ENCODE data around the gene COPS8.

COPS8 gene

DNA sequence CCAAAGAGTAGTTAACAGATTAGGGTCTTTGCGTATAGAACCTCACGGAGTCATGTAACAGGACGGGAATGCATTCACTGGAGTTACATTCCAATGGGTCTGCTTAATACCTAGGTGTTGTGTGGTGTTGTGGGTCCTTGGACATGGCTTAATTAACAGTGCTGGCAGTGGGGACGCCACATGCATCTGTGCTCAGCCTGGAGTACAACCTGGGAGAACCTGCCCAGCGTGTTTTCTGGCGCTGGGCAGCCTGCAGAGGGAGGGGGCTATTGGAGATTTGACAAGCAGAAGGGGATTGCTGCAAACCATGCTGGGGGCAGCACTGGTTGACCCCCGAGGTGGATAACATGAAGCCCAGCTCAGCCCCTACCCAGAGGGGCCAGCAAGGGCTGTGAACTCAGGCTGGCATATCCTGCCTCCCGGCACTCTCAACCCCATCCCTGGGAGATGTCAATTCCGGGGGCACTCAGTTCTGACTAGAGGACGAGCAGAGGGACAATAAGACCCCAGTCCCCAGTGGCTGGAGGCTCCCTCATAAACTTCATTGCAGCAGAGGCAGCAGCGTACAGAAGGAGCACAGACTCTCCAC lies 29.3 kb upstream of the COPS8 start:
- Mint-ChIP-seq H3K4me1 (peaks cover 21% of the 10 kb centered on the region), H3K27me3 (ENCODE audit: low read depth) (peaks cover 18% of the 10 kb centered on the region), H3K27ac (no peak overlapping the region), H3K36me3 (ENCODE audit: low read depth) (no peaks in the 10 kb centered on the region), H3K9me3 (no peaks in the 10 kb centered on the region), H3K4me3 (no peak overlapping the region)
- no peak for TF ChIP-seq CTCF (IDR thresholded peaks at IDR 0.05; ENCODE audit: unreplicated experiment in 3 of 3)

- TF ChIP-seq CTCF (IDR thresholded peaks at IDR 0.05; ENCODE audit: unreplicated experiment in 3 of 3), result no peak
- peaks cover 20% of the 10 kb centered on the region for H3K27me3 Mint-ChIP-seq (ENCODE audit: low read depth)
- no peak overlapping the region for H3K4me3 Mint-ChIP-seq
- H3K4me1 Mint-ChIP-seq, result peaks cover 21% of the 10 kb centered on the region
- no peaks in the 10 kb centered on the region for H3K9me3 Mint-ChIP-seq
- no peaks in the 10 kb centered on the region for H3K36me3 Mint-ChIP-seq (ENCODE audit: low read depth)
- no peak overlapping the region for H3K27ac Mint-ChIP-seq
Observed at GRCh38 chr2:237057107-237057506, 28.6 kb upstream of the COPS8 start.

DNA sequence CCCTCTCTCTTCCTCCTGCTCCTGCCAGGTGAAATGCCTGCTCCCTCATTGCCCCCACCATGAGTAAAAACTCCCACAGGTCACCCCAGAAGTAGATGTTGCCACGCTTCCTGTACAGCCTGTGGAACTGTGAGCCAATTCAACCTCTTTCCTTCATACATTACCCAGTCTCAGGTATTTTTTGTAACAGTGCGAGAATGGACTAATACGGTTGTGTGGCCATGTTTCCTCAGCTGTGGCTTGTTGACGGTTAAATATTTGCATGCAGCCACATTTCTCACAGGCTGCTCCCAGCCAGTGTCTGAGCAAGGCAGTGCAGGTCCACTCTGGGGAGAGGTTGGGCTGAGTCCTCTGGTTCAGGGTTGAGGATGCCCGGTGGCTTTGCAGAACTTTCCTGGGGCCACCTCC lies 27.8 kb upstream of the COPS8 start:
- no peak overlapping the region for H3K27ac Mint-ChIP-seq
- no peak overlapping the region for H3K4me3 Mint-ChIP-seq
- H3K4me1 Mint-ChIP-seq, result peaks cover 21% of the 10 kb centered on the region
- H3K9me3 Mint-ChIP-seq, result no peaks in the 10 kb centered on the region
- no peak for TF ChIP-seq CTCF (IDR thresholded peaks at IDR 0.05; ENCODE audit: unreplicated experiment in 3 of 3)
- H3K36me3 Mint-ChIP-seq (ENCODE audit: low read depth), result no peaks in the 10 kb centered on the region
- peaks cover 20% of the 10 kb centered on the region for H3K27me3 Mint-ChIP-seq (ENCODE audit: low read depth)

DNA sequence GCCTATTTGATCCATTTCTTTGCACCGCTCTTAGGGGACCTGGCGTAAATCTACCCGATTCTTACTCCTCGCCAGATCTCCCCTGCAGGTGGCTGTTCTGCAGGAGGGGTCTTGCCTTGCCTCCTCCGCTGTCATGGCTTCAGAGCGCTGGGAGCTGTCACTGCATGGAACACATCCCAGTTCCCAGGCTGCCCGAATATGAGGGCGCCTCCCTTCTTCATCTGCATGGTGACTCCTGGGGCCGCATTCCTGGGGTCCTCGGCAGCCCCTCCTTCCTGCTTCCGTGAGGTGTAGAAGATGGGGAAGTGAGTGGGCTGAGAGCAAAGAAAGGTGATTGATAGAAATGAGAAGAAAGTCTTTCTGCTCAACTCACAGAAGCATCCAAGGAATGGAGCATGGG lies 27.3 kb upstream of the COPS8 start:
- peaks cover 27% of the 10 kb centered on the region for H3K4me1 Mint-ChIP-seq
- H3K9me3 Mint-ChIP-seq, result no peaks in the 10 kb centered on the region
- peaks cover 20% of the 10 kb centered on the region for H3K27me3 Mint-ChIP-seq (ENCODE audit: low read depth)
- H3K4me3 Mint-ChIP-seq, result no peak overlapping the region
- no peak overlapping the region for H3K27ac Mint-ChIP-seq
- no peaks in the 10 kb centered on the region for H3K36me3 Mint-ChIP-seq (ENCODE audit: low read depth)
- no peak for TF ChIP-seq CTCF (IDR thresholded peaks at IDR 0.05; ENCODE audit: unreplicated experiment in 3 of 3)

DNA sequence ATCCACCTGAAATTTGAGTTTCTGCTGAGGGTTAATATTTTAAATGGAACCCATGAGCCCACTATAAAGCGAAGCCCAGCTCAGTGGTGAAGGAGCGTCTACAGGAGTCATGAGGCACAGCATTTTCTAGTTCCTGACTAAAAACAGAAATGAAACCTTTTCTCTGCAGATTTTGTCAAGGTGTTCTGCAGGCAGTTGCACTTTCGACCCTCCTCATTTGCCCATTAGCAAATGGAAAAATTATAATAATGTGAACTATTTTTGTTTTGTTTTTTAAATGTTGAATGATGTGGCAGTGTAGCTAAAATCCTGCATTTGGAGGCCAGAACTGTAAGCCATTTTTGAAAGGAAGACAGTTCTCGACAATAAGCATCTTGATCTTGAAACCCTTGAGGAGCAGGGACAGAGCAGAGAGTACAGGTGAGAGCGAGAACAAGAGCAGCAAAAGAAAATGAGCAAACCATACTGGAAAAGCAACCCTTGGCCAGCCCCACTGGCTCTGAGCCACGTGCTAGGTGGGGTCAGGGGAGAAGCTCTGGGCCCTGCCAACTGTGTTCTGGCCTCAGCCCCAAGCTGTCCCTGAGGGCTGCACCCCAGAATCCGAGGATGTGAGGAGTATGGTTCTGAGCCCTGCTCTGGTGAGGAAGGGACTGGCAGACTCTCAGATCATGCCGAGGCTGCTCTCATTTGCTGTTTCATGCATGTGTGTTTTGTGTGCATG lies 26.4 kb upstream of the COPS8 start:
- H3K4me3 Mint-ChIP-seq, result no peak overlapping the region
- H3K27ac Mint-ChIP-seq, result no peak overlapping the region
- peaks cover 20% of the 10 kb centered on the region for H3K27me3 Mint-ChIP-seq (ENCODE audit: low read depth)
- H3K9me3 Mint-ChIP-seq, result no peaks in the 10 kb centered on the region
- H3K36me3 Mint-ChIP-seq (ENCODE audit: low read depth), result no peaks in the 10 kb centered on the region
- no peak for TF ChIP-seq CTCF (IDR thresholded peaks at IDR 0.05; ENCODE audit: unreplicated experiment in 3 of 3)
- H3K4me1 Mint-ChIP-seq, result peaks cover 27% of the 10 kb centered on the region

All from nephron (organoid).